ENCODE measurements around the gene RMND5B. TPM values are rescaled to one million over a fixed set of nuclear protein-coding genes. Genes with fewer than 3 reads are reported as not detected.

The RMND5B gene
- total RNA-seq (ENCODE audit: low replicate concordance), result 25.3 and 25.5 TPM in 2 replicates

GRCh38 chr5:178130576-178131445 lies at the start of gene RMND5B:
RMND5B (plus strand) TSS chr5:178131014; CDS start chr5:178138120, 7,106 bp downstream.
- H3K27me3 ChIP-seq, result no peaks in the 10 kb centered on the region
- no peaks in the 10 kb centered on the region for H3K9me3 ChIP-seq (ENCODE audit: low read depth)
- Mint-ChIP-seq H3K27me3 (ENCODE audit: insufficient read depth, low read depth) (peaks cover 6% of the 10 kb centered on the region), H3K4me1 (peaks cover 24% of the 10 kb centered on the region), H3K9me3 (no peaks in the 10 kb centered on the region), H3K36me3 (peaks cover 13% of the 10 kb centered on the region), H3K4me3 (peak within 1 kb of the TSS; percentile 86), H3K27ac (peak within 1 kb of the TSS; percentile 74)
- H3K4me2 ChIP-seq, result peak within 1 kb of the TSS; percentile 82
- peak within 1 kb of the TSS; percentile 73 for H3K9ac ChIP-seq
- peak within 1 kb of the TSS; percentile 93 for H3K27ac ChIP-seq
- H3F3A ChIP-seq (ENCODE audit: low read depth), result peaks cover 45% of the 10 kb centered on the region
- peak within 1 kb of the TSS; percentile 91 for H2AFZ ChIP-seq (replicated peaks)
- peak; percentile 91 for DNase-seq (ENCODE audit: low spot score)
- peaks cover 25% of the 10 kb centered on the region for H3K79me2 ChIP-seq (ENCODE audit: low read depth)
- H3K36me3 ChIP-seq, result no peaks in the 10 kb centered on the region
- H4K20me1 ChIP-seq (ENCODE audit: low read depth), result no peaks in the 10 kb centered on the region
- TF ChIP-seq EZH2 (IDR thresholded peaks at IDR 0.05), result no peak
- TF ChIP-seq EZH2phosphoT487 (IDR thresholded peaks at IDR 0.05), result no peak
- no peak for TF ChIP-seq CTCF (IDR thresholded peaks at IDR 0.05)
- peaks cover 17% of the 10 kb centered on the region for H3K4me1 ChIP-seq
- H3K4me3 ChIP-seq, result peak within 1 kb of the TSS; percentile 99

DNA sequence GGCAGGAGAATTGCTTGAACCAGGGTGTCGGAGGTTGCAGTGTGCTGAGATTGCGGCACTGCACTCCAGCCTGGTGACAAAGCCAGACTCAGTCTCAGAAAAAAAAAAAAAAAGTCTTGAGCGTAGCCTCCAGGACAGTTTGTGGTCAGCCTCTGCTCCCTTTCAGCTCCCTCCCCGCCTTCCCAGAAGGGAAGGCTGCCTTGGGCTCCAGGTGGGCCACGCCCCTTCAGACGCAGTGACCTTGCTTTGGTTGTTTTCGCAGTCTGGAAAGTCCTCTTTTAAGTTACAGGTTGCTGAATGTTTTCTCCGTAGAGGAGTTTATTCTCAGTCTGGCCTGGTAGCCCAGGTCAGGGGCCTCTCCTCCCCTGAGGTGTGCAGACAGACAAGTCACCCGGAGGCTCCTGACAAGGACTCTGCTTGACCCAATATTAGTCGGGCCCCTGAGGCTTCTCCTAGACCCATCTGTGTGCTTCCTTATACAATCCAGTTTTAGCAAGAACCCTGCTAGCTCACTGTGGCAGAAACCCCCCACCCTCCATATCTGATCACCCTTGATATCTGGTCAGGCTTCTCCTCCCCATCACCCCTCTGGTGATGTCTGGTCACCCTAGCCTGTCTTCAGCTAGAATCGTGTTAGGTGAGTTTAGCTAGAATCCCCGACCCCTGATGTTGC lies 49.1 kb upstream of the RMND5B start:
- Histone ChIP-seq H3K27me3 (no peaks in the 10 kb centered on the region), H3K9me3 (ENCODE audit: low read depth) (no peaks in the 10 kb centered on the region), H3K27ac (no peak overlapping the region), H3K9ac (no peak overlapping the region), H3K4me2 (no peak overlapping the region), H3K79me2 (ENCODE audit: low read depth) (no peaks in the 10 kb centered on the region), H3K36me3 (no peaks in the 10 kb centered on the region), H4K20me1 (ENCODE audit: low read depth) (no peaks in the 10 kb centered on the region), H3K4me1 (no peaks in the 10 kb centered on the region), H3F3A (ENCODE audit: low read depth) (no peaks in the 10 kb centered on the region), H3K4me3 (no peak overlapping the region), H2AFZ (replicated peaks) (no peak overlapping the region)
- DNase-seq (ENCODE audit: low spot score), result no peak
- no peak for TF ChIP-seq EZH2 (IDR thresholded peaks at IDR 0.05)
- no peak for TF ChIP-seq EZH2phosphoT487 (IDR thresholded peaks at IDR 0.05)
- TF ChIP-seq CTCF (IDR thresholded peaks at IDR 0.05), result no peak
- Mint-ChIP-seq H3K27me3 (ENCODE audit: insufficient read depth, low read depth) (peaks cover 12% of the 10 kb centered on the region), H3K9me3 (no peaks in the 10 kb centered on the region), H3K27ac (peak overlapping the region; percentile 86), H3K4me1 (peaks cover 13% of the 10 kb centered on the region), H3K4me3 (peak overlapping the region; percentile 9), H3K36me3 (no peaks in the 10 kb centered on the region)

GRCh38 chr5:178083922-178084321 lies 46.9 kb upstream of the RMND5B start:
- Histone ChIP-seq H3K4me1 (no peaks in the 10 kb centered on the region), H3K9ac (no peak overlapping the region), H2AFZ (replicated peaks) (no peak overlapping the region), H3K27me3 (no peaks in the 10 kb centered on the region), H3K4me2 (no peak overlapping the region), H3K9me3 (ENCODE audit: low read depth) (no peaks in the 10 kb centered on the region), H3K79me2 (ENCODE audit: low read depth) (no peaks in the 10 kb centered on the region), H4K20me1 (ENCODE audit: low read depth) (no peaks in the 10 kb centered on the region), H3K27ac (no peak overlapping the region), H3K36me3 (no peaks in the 10 kb centered on the region), H3K4me3 (no peak overlapping the region), H3F3A (ENCODE audit: low read depth) (no peaks in the 10 kb centered on the region)
- no peak overlapping the region for H3K27ac Mint-ChIP-seq
- no peak for DNase-seq (ENCODE audit: low spot score)
- no peaks in the 10 kb centered on the region for H3K9me3 Mint-ChIP-seq
- H3K4me3 Mint-ChIP-seq, result no peak overlapping the region
- TF ChIP-seq EZH2 (IDR thresholded peaks at IDR 0.05) (no peak), EZH2phosphoT487 (IDR thresholded peaks at IDR 0.05) (no peak), CTCF (IDR thresholded peaks at IDR 0.05) (no peak)
- H3K27me3 Mint-ChIP-seq (ENCODE audit: insufficient read depth, low read depth), result peaks cover 10% of the 10 kb centered on the region
- peaks cover 7% of the 10 kb centered on the region for H3K4me1 Mint-ChIP-seq
- H3K36me3 Mint-ChIP-seq, result no peaks in the 10 kb centered on the region
